HepG2 (cell line): ENCODE results near the gene UBP1. TPM values are rescaled to one million over a fixed set of nuclear protein-coding genes. Genes with fewer than 3 reads are reported as not detected.
A peak's percentile ranks its signal among the peaks of the same experiment; 100 is the strongest.

ENCODE experiments used
- ATF1 ChIP-seq: IDR thresholded peaks from 2 replicates; pipeline ENCODE4 v1.6.1; 2016; ENCODE audit warnings: mild to moderate bottlenecking, control low read depth
- BCLAF1 ChIP-seq: fragments of 450-650 bp; IDR thresholded peaks from 2 replicates; pipeline ENCODE4 v1.6.1; 2017; ENCODE audit warnings: mild to moderate bottlenecking
- CAMTA2 ChIP-seq: sonication (generic); formaldehyde crosslinking; IDR thresholded peaks from 2 replicates; pipeline ENCODE4 v1.4.0; 2020; ENCODE audit warnings: mild to moderate bottlenecking, missing genetic modification reagents, borderline replicate concordance
- CC2D1A ChIP-seq: sonication (generic); formaldehyde crosslinking; IDR thresholded peaks from 2 replicates; pipeline ENCODE4 v1.8.1; 2023; ENCODE audit warnings: mild to moderate bottlenecking, missing genetic modification reagents
- CENPT ChIP-seq: sonication (generic); formaldehyde crosslinking; IDR thresholded peaks from 2 replicates; pipeline ENCODE4 v1.8.0; 2022; ENCODE audit warnings: low read depth, mild to moderate bottlenecking, moderate library complexity, missing genetic modification reagents
- CSRNP2 ChIP-seq: sonication (generic); formaldehyde crosslinking; conservative IDR thresholded peaks from 2 replicates; pipeline ENCODE4 v1.8.0; 2022; ENCODE audit warnings: low read depth, missing genetic modification reagents
- E2F1 ChIP-seq: sonication (generic); formaldehyde crosslinking; IDR thresholded peaks from 2 replicates; pipeline ENCODE4 v1.5.0; 2020; ENCODE audit warnings: missing genetic modification reagents
- HINFP ChIP-seq: sonication (generic); formaldehyde crosslinking; IDR thresholded peaks from 2 replicates; pipeline ENCODE4 v1.4.0; 2020; ENCODE audit warnings: low read depth, mild to moderate bottlenecking, missing genetic modification reagents
- JUN ChIP-seq: sonication (generic); formaldehyde crosslinking; IDR thresholded peaks from 2 replicates; pipeline ENCODE4 v1.4.0; 2020; ENCODE audit warnings: mild to moderate bottlenecking, missing genetic modification reagents
- NCOA2 ChIP-seq: sonication (generic); formaldehyde crosslinking; IDR thresholded peaks from 2 replicates; pipeline ENCODE4 v1.8.0; 2022; ENCODE audit warnings: inconsistent platforms
- RFX1 ChIP-seq: fragments of 450-650 bp; IDR thresholded peaks from 2 replicates; pipeline ENCODE4 v1.6.1; 2017
- SP140L ChIP-seq: sonication (generic); formaldehyde crosslinking; IDR thresholded peaks from 2 replicates; pipeline ENCODE4 v1.4.0; 2020; ENCODE audit warnings: missing genetic modification reagents, borderline replicate concordance
- SP2 ChIP-seq: sonication (generic); formaldehyde crosslinking; IDR thresholded peaks from 2 replicates; pipeline ENCODE4 v1.5.1; 2020; ENCODE audit warnings: mild to moderate bottlenecking, missing genetic modification reagents
- TGIF2 ChIP-seq: IDR thresholded peaks from 2 replicates; pipeline ENCODE4 v1.6.1; 2016; ENCODE audit warnings: control low read depth, missing compliant biosample characterization
- ZBED4 ChIP-seq: sonication (generic); formaldehyde crosslinking; IDR thresholded peaks from 2 replicates; pipeline ENCODE4 v1.4.0; 2020; ENCODE audit warnings: missing genetic modification reagents, borderline replicate concordance
- ZNF124 ChIP-seq: sonication (generic); formaldehyde crosslinking; IDR thresholded peaks from 2 replicates; pipeline ENCODE4 v1.4.0; 2020; ENCODE audit warnings: missing genetic modification reagents
- ZNF7 ChIP-seq: IDR thresholded peaks from 2 replicates; pipeline ENCODE4 v1.6.1; 2016; ENCODE audit warnings: missing biosample characterization, missing genetic modification reagents
- ZNF780A ChIP-seq: sonication (generic); formaldehyde crosslinking; IDR thresholded peaks from 2 replicates; pipeline ENCODE4 v1.8.0; 2022; ENCODE audit warnings: mild to moderate bottlenecking, missing genetic modification reagents, moderate library complexity
- polyA plus RNA-seq, 8 experiments: library from polyadenylated mRNA; depleted of rRNA in 3 of 8; stranded (reverse) in 7 of 8; unstranded in 1 of 8; fragments of >200 nt; fragmentation: Illumina TruSeq in 4 of 8; extraction: Trizol in 4 of 8; gene quantifications; 2 replicates each; pipeline versions ENCODE4 v1.2.1 to v1.2.3, GENCODE V29; 2011 to 2016; ENCODE audit warnings: low read depth in 4 of 8, missing spikeins in 1 of 8, mixed read lengths in 1 of 8; ENCODE audit not compliant: insufficient read depth in 1 of 8
- total RNA-seq, 5 experiments: library from RNA; depleted of rRNA; stranded (reverse); fragments of >200 nt; fragmentation: Illumina TruSeq; extraction: Trizol; gene quantifications; 2 replicates each; pipeline ENCODE4 v1.2.3, GENCODE V29; 2016; ENCODE audit warnings: low read depth in 1 of 5

UBP1 gene
- total and polyA plus RNA-seq, 2 of the 13 experiments (the other 11 are each of a cell fraction or from before 2014, with no cell fraction given) = 48.3 to 79.9 TPM

- TF ChIP-seq HINFP (no peak; the same call in 1 of the 2 replicates), BCLAF1 (no peak), JUN (CRISPR knock-in tag) (no peak), ZBED4 (peak; percentile 29; the same call in 1 of the 2 replicates), ATF1 (peak; percentile 91), CENPT (CRISPR knock-in tag) (peak; percentile 46; the same call in 1 of the 2 replicates), ZNF124 (CRISPR knock-in tag) (peak; percentile 65; the same call in 1 of the 2 replicates), E2F1 (CRISPR knock-in tag) (peak; percentile 77), NCOA2 (CRISPR knock-in tag) (no peak), CC2D1A (CRISPR knock-in tag) (no peak), CAMTA2 (no peak), CSRNP2 (CRISPR knock-in tag) (no peak), TGIF2 (CRISPR knock-in tag) (peak; percentile 60), RFX1 (no peak), ZNF780A (CRISPR knock-in tag) (0 out of 2 replicates have a peak, but pooled peaks have one; percentile 65), SP2 (CRISPR knock-in tag) (peak; percentile 95), SP140L (no peak), ZNF7 (no peak)
These were observed at the start of gene UBP1 (continued) for GRCh38 chr3:33440328-33441224.
